BE2C (cell line): ENCODE measurements around the gene CPLANE2.

Experiments
- DNase-seq: peaks from one replicate; pipeline ENCODE4 v3.0.0-alpha.2; 2020
- H3K27me3 ChIP-seq: fragments of 250-450 bp; sonication (Bioruptor Pico); 2 replicates; pipeline ENCODE4 v1.5.1; 2020; ENCODE audit warnings: mild to moderate bottlenecking
- H3K36me3 ChIP-seq: fragments of 250-450 bp; sonication (Bioruptor Pico); 2 replicates; pipeline ENCODE4 v1.5.1; 2020; ENCODE audit warnings: mild to moderate bottlenecking
- H3K4me1 ChIP-seq: fragments of 250-450 bp; sonication (Bioruptor Pico); 2 replicates; pipeline ENCODE4 v1.5.1; 2020
- H3K4me3 ChIP-seq: 2 replicates; pipeline ENCODE4 v1.5.1; 2011; ENCODE audit warnings: low read depth, low read length
- H3K9me3 ChIP-seq: fragments of 250-450 bp; sonication (Bioruptor Pico); 2 replicates; pipeline ENCODE4 v1.5.1; 2020
- CTCF ChIP-seq: IDR thresholded peaks from 2 replicates; pipeline ENCODE4 v1.5.1; 2012; ENCODE audit warnings: mild to moderate bottlenecking, low read depth, low read length

The CPLANE2 gene

GRCh38 chr1:16235347-16235746 is 1.6 kb downstream of the CPLANE2 start:
- no peak for TF ChIP-seq CTCF
- Histone ChIP-seq H3K9me3 (no peaks in the 10 kb centered on the region), H3K4me3 (no peak overlapping the region), H3K27me3 (no peaks in the 10 kb centered on the region), H3K36me3 (no peaks in the 10 kb centered on the region), H3K4me1 (peaks cover 7% of the 10 kb centered on the region)
- DNase-seq: no peak

- H3K4me3 ChIP-seq: no peak overlapping the region
Observed at GRCh38 chr1:16233431-16233830, 3.6 kb downstream of the CPLANE2 start.

GRCh38 chr1:16232316-16232710 is 4.7 kb downstream of the CPLANE2 start:
- H3K36me3 ChIP-seq: no peaks in the 10 kb centered on the region
- no peaks in the 10 kb centered on the region for H3K27me3 ChIP-seq

More at GRCh38 chr1:16233431-16233830, 3.6 kb downstream of the CPLANE2 start:
- no peaks in the 10 kb centered on the region for H3K36me3 ChIP-seq
- peaks cover 7% of the 10 kb centered on the region for H3K4me1 ChIP-seq
- no peak for TF ChIP-seq CTCF
- no peak for DNase-seq
- no peaks in the 10 kb centered on the region for H3K9me3 ChIP-seq
- H3K27me3 ChIP-seq: no peaks in the 10 kb centered on the region

GRCh38 chr1:16231331-16232315 is 5.4 kb downstream of the CPLANE2 start:
- Histone ChIP-seq H3K9me3 (no peaks in the 10 kb centered on the region), H3K36me3 (no peaks in the 10 kb centered on the region), H3K4me3 (no peak overlapping the region), H3K4me1 (peaks cover 3% of the 10 kb centered on the region; the same call in 1 of the 2 replicates), H3K27me3 (no peaks in the 10 kb centered on the region)
- TF ChIP-seq CTCF: no peak
- DNase-seq: peak; percentile 32

More at GRCh38 chr1:16232316-16232710, 4.7 kb downstream of the CPLANE2 start:
- no peak overlapping the region for H3K4me3 ChIP-seq
- TF ChIP-seq CTCF: no peak
- peaks cover 4% of the 10 kb centered on the region for H3K4me1 ChIP-seq
- DNase-seq: no peak
- H3K9me3 ChIP-seq: no peaks in the 10 kb centered on the region

- peaks cover 3% of the 10 kb centered on the region; the same call in 1 of the 2 replicates for H3K4me1 ChIP-seq
- H3K4me3 ChIP-seq: no peak overlapping the region
- H3K27me3 ChIP-seq: no peaks in the 10 kb centered on the region
- TF ChIP-seq CTCF: no peak
- no peaks in the 10 kb centered on the region for H3K36me3 ChIP-seq
- H3K9me3 ChIP-seq: no peaks in the 10 kb centered on the region
- no peak for DNase-seq
Observed at GRCh38 chr1:16230744-16231143, 6.2 kb downstream of the CPLANE2 start.
